Astrocyte (in vitro differentiated cells and primary cell): ENCODE data around the gene KLC4. TPM values are rescaled to one million over a fixed set of nuclear protein-coding genes. Genes with fewer than 3 reads are reported as not detected.
A peak's percentile ranks its signal among the peaks of the same experiment; 100 is the strongest.

Experiments
- DNase-seq: peaks from one replicate; pipeline ENCODE4 v3.0.0-alpha.2; 2010; ENCODE audit warnings: low read depth
- FAIRE-seq: peaks from 2 replicates; lab custom pipeline; 2011; peaks lifted over from hg19 to GRCh38; lab: Jason Lieb, UNC
- H2AFZ ChIP-seq: 2 replicates; pipeline ENCODE4 v1.6.0; 2012; ENCODE audit warnings: low read depth, low read length, inconsistent platforms
- H3K27ac ChIP-seq: 2 replicates; pipeline ENCODE4 v1.5.1; 2011; ENCODE audit warnings: low read depth, low read length, inconsistent platforms
- H3K27me3 ChIP-seq: 2 replicates; pipeline ENCODE4 v1.6.0; 2011; ENCODE audit warnings: low read length, inconsistent platforms; ENCODE audit not compliant: insufficient read depth
- H3K36me3 ChIP-seq: 2 replicates; pipeline ENCODE4 v1.5.1; 2011; ENCODE audit warnings: low read length, inconsistent platforms; ENCODE audit not compliant: insufficient read depth
- H3K4me1 ChIP-seq: 2 replicates; pipeline ENCODE4 v1.5.1; 2011; ENCODE audit warnings: low read length, inconsistent platforms; ENCODE audit not compliant: insufficient read depth
- H3K4me2 ChIP-seq: 2 replicates; pipeline ENCODE4 v1.6.0; 2012; ENCODE audit warnings: low read length, inconsistent platforms
- H3K4me3 ChIP-seq: 2 replicates; pipeline ENCODE4 v1.5.1; 2011; ENCODE audit warnings: low read depth, mild to moderate bottlenecking, low read length, inconsistent platforms; ENCODE audit not compliant: insufficient read depth
- H3K79me2 ChIP-seq: 2 replicates; pipeline ENCODE4 v1.6.0; 2012; ENCODE audit warnings: mild to moderate bottlenecking, low read length, inconsistent platforms; ENCODE audit not compliant: insufficient read depth
- H3K9ac ChIP-seq: 2 replicates; pipeline ENCODE4 v1.6.0; 2012; ENCODE audit warnings: mild to moderate bottlenecking, low read length, inconsistent platforms
- H3K9me3 ChIP-seq: 2 replicates; pipeline ENCODE4 v1.5.1; 2012; ENCODE audit warnings: low read depth, mild to moderate bottlenecking, low read length, inconsistent platforms; ENCODE audit not compliant: insufficient read depth
- H4K20me1 ChIP-seq: 2 replicates; pipeline ENCODE4 v1.6.0; 2012; ENCODE audit warnings: low read length, inconsistent platforms; ENCODE audit not compliant: insufficient read depth
- H3K27ac Mint-ChIP-seq: one replicate; pipeline ENCODE4 v1.8.0; 2021; ENCODE audit warnings: mild to moderate bottlenecking, mixed read lengths; ENCODE audit not compliant: unreplicated experiment
- H3K27me3 Mint-ChIP-seq: one replicate; pipeline ENCODE4 v1.8.0; 2021; ENCODE audit warnings: low read depth, mixed read lengths; ENCODE audit not compliant: unreplicated experiment
- H3K36me3 Mint-ChIP-seq: one replicate; pipeline ENCODE4 v1.8.0; 2021; ENCODE audit warnings: low read depth, mixed read lengths; ENCODE audit not compliant: unreplicated experiment
- H3K4me1 Mint-ChIP-seq: one replicate; pipeline ENCODE4 v1.8.0; 2021; ENCODE audit warnings: low read depth, mixed read lengths; ENCODE audit not compliant: unreplicated experiment
- H3K4me3 Mint-ChIP-seq: one replicate; pipeline ENCODE4 v1.8.0; 2021; ENCODE audit warnings: mild to moderate bottlenecking, moderate library complexity, mixed read lengths; ENCODE audit not compliant: unreplicated experiment
- H3K9me3 Mint-ChIP-seq: one replicate; pipeline ENCODE4 v1.8.0; 2021; ENCODE audit warnings: mild to moderate bottlenecking, mixed read lengths; ENCODE audit not compliant: unreplicated experiment
- EZH2 ChIP-seq: IDR thresholded peaks from 2 replicates; pipeline ENCODE4 v1.6.1; 2012; ENCODE audit warnings: mild to moderate bottlenecking, low read length, inconsistent platforms; ENCODE audit not compliant: insufficient read depth
- total RNA-seq: library from RNA; stranded (reverse); gene quantifications from 2 replicates; pipeline ENCODE4 v1.2.1, GENCODE V29; 2021
- TF ChIP-seq, protein P1 (sequence below): IDR thresholded peaks from 2 replicates; pipeline ENCODE4 v1.5.1; 2011; ENCODE audit warnings: low read depth, mild to moderate bottlenecking, inconsistent platforms, low read length, moderate library complexity; ENCODE audit not compliant: insufficient read depth

The KLC4 gene
- total RNA-seq, 1 donor from 2014 or later: 35.4 TPM

DNA sequence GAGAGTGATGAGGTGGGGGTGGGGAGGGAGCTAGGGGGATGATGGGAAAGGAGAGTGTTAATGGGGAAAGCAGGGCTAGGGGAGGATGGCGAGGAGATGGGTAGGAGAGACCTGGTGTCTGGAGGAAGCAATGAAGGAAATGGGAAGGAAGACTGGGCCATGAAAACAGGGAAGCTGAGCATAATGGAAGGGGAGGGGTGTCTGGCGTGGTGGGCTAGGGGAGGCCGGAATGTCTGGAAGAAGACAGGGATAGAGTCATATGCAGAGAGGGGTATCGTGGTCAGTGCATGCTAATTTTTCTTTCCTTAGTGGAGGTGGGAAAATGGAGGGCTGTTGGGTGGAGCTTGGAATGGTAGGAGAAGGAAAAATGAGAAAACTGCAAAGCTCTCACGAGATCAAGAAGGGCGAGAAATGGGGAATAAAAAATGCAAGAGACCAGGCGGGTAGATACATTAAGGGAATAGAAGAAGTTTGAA, 45.0 kb upstream of the KLC4 start:
- Mint-ChIP-seq H3K27me3 (no peaks in the 10 kb centered on the region), H3K36me3 (peaks cover 17% of the 10 kb centered on the region)
- no peak for FAIRE-seq

DNA sequence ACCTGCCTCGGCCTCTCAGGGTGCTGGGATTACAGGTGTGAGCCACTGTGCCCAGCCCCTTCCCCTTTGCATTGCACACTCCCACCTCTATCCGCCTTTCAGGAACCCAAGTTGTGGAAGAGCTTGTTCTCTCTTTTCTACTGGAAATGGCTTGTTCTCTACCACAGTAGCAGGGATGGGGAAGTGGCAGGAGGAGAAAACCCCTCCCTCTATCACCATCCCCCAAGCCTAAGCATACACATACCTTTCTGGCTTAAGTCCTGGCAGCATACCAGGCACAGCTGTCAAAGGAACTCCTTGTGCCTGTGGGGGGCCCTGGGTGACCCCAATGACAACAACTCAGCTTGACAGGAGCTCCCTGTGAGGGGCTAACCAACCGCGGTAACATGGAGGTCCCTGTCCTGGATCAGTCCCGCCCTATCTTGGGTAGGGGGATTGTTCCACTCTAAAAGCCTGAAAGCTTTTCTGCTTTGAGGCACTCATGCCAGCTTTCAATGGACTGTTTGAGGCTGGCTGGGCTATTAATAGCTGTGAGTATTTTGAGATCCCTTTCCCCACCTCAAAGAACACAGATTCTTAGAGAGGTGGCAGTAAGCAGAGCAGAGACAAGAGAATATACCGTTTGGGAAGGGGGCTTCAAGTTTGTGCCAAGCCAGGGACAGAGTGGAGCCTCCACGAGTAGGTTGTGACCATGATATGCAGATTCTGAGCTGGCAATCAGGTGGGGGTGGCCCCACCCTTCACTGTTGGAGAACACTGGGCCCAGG, 43.1 kb upstream of the KLC4 start:
- peaks cover 79% of the 10 kb centered on the region for H3K79me2 ChIP-seq

More for the DNA sequence above, 45.0 kb upstream of the KLC4 start:
- peaks cover 75% of the 10 kb centered on the region for H3K79me2 ChIP-seq
- H3K27ac Mint-ChIP-seq: peak overlapping the region; percentile 85
- peaks cover 23% of the 10 kb centered on the region for H3K36me3 ChIP-seq
- no peaks in the 10 kb centered on the region for H3K9me3 ChIP-seq
- no peaks in the 10 kb centered on the region for H3K27me3 ChIP-seq
- peak; percentile 23 for DNase-seq
- peaks cover 26% of the 10 kb centered on the region for H3K4me1 ChIP-seq
- H3K4me1 Mint-ChIP-seq: peaks cover 15% of the 10 kb centered on the region
- no peaks in the 10 kb centered on the region for H3K9me3 Mint-ChIP-seq
- peaks cover 33% of the 10 kb centered on the region for H4K20me1 ChIP-seq
- peak overlapping the region; percentile 73 for H3K27ac ChIP-seq
- TF ChIP-seq EZH2: no peak
- TF ChIP-seq, protein P1, sequence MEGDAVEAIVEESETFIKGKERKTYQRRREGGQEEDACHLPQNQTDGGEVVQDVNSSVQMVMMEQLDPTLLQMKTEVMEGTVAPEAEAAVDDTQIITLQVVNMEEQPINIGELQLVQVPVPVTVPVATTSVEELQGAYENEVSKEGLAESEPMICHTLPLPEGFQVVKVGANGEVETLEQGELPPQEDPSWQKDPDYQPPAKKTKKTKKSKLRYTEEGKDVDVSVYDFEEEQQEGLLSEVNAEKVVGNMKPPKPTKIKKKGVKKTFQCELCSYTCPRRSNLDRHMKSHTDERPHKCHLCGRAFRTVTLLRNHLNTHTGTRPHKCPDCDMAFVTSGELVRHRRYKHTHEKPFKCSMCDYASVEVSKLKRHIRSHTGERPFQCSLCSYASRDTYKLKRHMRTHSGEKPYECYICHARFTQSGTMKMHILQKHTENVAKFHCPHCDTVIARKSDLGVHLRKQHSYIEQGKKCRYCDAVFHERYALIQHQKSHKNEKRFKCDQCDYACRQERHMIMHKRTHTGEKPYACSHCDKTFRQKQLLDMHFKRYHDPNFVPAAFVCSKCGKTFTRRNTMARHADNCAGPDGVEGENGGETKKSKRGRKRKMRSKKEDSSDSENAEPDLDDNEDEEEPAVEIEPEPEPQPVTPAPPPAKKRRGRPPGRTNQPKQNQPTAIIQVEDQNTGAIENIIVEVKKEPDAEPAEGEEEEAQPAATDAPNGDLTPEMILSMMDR: no peak
- H3K4me2 ChIP-seq: peak overlapping the region; percentile 98
- peak overlapping the region; percentile 96 for H3K9ac ChIP-seq
- H3K4me3 Mint-ChIP-seq: peak overlapping the region; percentile 92
- peak overlapping the region; percentile 93 for H3K4me3 ChIP-seq
- peak overlapping the region; percentile 12 for H2AFZ ChIP-seq

More for the DNA sequence above, 43.1 kb upstream of the KLC4 start:
- Mint-ChIP-seq H3K4me1 (peaks cover 17% of the 10 kb centered on the region), H3K36me3 (peaks cover 15% of the 10 kb centered on the region), H3K27me3 (no peaks in the 10 kb centered on the region), H3K27ac (peak overlapping the region; percentile 91), H3K9me3 (no peaks in the 10 kb centered on the region), H3K4me3 (peak overlapping the region; percentile 92)
- H3K27ac ChIP-seq: no peak overlapping the region
- H3K9me3 ChIP-seq: no peaks in the 10 kb centered on the region
- peaks cover 18% of the 10 kb centered on the region for H3K36me3 ChIP-seq
- no peak overlapping the region for H2AFZ ChIP-seq
- FAIRE-seq (no peak), DNase-seq (no peak)
- TF ChIP-seq, protein P1: no peak
- TF ChIP-seq EZH2: no peak
- H4K20me1 ChIP-seq: peaks cover 33% of the 10 kb centered on the region
- peak overlapping the region; percentile 31 for H3K9ac ChIP-seq
- H3K4me2 ChIP-seq: peak overlapping the region; percentile 25
- no peaks in the 10 kb centered on the region for H3K27me3 ChIP-seq
- no peak overlapping the region for H3K4me3 ChIP-seq
- H3K4me1 ChIP-seq: peaks cover 33% of the 10 kb centered on the region
